Activated CD8-positive, alpha-beta T cell treated with anti-CD3 and anti-CD28 coated beads for 36 hours (primary cell): ENCODE results near the gene MED9. TPM values are rescaled to one million over a fixed set of nuclear protein-coding genes. Genes with fewer than 3 reads are reported as not detected.

Source experiments
- ATAC-seq: fragments of 200-7000 bp; cut with Tn5 transposase; one replicate; pipeline ENCODE4 v1.10.0; 2021; ENCODE audit warnings: mild to moderate bottlenecking, moderate library complexity
- CTCF ChIA-PET: fragments of 350-600 bp; sonication (Branson Sonifier 250); formaldehyde crosslinking; loops from one replicate; lab custom pipeline; 2021; ENCODE audit warnings: antibody characterized with exemption; lab: Charles Lee
- POLR2A ChIA-PET: fragments of 350-600 bp; sonication (Branson Sonifier 250); formaldehyde crosslinking; loops from one replicate; lab custom pipeline; 2021; ENCODE audit warnings: antibody characterized with exemption; lab: Charles Lee
- DNase-seq: peaks from one replicate; pipeline ENCODE4 v3.0.0-alpha.2; 2020
- H3K27ac Mint-ChIP-seq: one replicate; pipeline ENCODE4 v1.8.0; 2021; ENCODE audit warnings: mild to moderate bottlenecking, mixed read lengths
- H3K27me3 Mint-ChIP-seq: one replicate; pipeline ENCODE4 v1.8.0; 2021; ENCODE audit warnings: mixed read lengths
- H3K36me3 Mint-ChIP-seq: one replicate; pipeline ENCODE4 v1.8.0; 2021; ENCODE audit warnings: low read depth, mixed read lengths
- H3K4me1 Mint-ChIP-seq: one replicate; pipeline ENCODE4 v1.8.0; 2021; ENCODE audit warnings: low read depth, mixed read lengths
- H3K4me3 Mint-ChIP-seq: one replicate; pipeline ENCODE4 v1.8.0; 2021; ENCODE audit warnings: mild to moderate bottlenecking, moderate library complexity, mixed read lengths
- H3K9me3 Mint-ChIP-seq: one replicate; pipeline ENCODE4 v1.8.0; 2021; ENCODE audit warnings: mixed read lengths
- intact Hi-C: fragments of 100-400 bp; cut with micrococcal nuclease; formaldehyde crosslinking; loops from one replicate; pipeline ENCODE4 v1.10.0; 2022
- total RNA-seq, 2 experiments: library from RNA; stranded (reverse); gene quantifications; one replicate each; pipeline ENCODE4 v1.2.3, GENCODE V29; 2021
- TF ChIP-seq, protein P1 (sequence below): fragments of 200-600 bp; IDR thresholded peaks from one replicate; pipeline ENCODE4 v1.8.0; 2022; ENCODE audit warnings: antibody characterized with exemption, mild to moderate bottlenecking

MED9 gene
- total RNA-seq, 2 experiments from 2014 or later, result 14.2 to 14.7 TPM

DNA sequence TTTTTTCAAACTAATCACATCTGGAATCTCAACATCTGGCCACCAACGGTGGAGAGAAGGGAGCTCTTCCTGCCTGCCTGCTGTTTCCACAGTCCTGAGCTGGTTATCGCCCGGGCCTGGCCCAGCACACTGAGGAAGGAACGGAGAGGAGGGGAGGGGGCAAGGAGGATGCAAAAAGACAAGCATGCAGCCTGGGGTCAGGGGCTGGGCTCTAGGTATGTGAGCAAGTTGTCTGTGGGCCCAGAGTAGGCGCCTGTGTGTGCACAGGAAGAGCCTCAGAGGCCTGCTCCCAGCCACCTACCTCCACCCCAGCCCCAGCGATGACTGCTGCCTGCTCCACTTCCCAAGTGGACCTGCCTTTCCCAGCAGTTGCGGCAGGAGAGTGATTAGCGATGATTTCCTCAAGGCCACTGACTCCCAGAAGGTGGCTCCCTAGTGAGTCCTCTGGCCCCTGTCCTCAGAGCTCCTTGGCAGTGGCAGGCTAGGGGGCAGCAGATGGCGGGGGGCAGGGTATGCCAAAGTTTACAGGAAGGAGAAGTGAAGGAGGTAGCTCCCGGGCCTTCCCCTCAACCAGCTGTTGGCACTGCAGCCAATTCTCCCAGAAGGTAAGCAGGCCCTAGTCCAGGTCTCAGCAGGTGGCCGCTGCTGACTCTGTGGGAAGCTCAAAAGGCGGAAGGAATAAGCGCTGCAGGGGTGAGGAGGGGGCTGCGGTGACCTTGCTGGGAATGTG is 46.4 kb downstream of the MED9 start:
- Mint-ChIP-seq H3K27ac (no peak overlapping the region), H3K36me3 (no peaks in the 10 kb centered on the region), H3K9me3 (no peaks in the 10 kb centered on the region), H3K4me3 (no peak overlapping the region), H3K27me3 (no peaks in the 10 kb centered on the region), H3K4me1 (no peaks in the 10 kb centered on the region)
- intact Hi-C loops, result no loop called here
- POLR2A ChIA-PET, result no interaction called here
- DNase-seq, result no peak
- TF ChIP-seq, protein P1, sequence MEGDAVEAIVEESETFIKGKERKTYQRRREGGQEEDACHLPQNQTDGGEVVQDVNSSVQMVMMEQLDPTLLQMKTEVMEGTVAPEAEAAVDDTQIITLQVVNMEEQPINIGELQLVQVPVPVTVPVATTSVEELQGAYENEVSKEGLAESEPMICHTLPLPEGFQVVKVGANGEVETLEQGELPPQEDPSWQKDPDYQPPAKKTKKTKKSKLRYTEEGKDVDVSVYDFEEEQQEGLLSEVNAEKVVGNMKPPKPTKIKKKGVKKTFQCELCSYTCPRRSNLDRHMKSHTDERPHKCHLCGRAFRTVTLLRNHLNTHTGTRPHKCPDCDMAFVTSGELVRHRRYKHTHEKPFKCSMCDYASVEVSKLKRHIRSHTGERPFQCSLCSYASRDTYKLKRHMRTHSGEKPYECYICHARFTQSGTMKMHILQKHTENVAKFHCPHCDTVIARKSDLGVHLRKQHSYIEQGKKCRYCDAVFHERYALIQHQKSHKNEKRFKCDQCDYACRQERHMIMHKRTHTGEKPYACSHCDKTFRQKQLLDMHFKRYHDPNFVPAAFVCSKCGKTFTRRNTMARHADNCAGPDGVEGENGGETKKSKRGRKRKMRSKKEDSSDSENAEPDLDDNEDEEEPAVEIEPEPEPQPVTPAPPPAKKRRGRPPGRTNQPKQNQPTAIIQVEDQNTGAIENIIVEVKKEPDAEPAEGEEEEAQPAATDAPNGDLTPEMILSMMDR, result no peak
- no peak for ATAC-seq
- CTCF ChIA-PET, result interaction anchor here (0.8 kb wide), 1 partner anchor 27 kb away, joined by 3 read pairs; the partner anchor contains the start of gene RASD1

GRCh38 chr17:17523731-17524490 is 47.1 kb downstream of the MED9 start:
- no peaks in the 10 kb centered on the region for H3K36me3 Mint-ChIP-seq
- ChIA-PET CTCF (no interaction called here), POLR2A (no interaction called here)
- ATAC-seq (no peak), DNase-seq (no peak)
- intact Hi-C loops, result no loop called here
- H3K4me1 Mint-ChIP-seq, result no peaks in the 10 kb centered on the region
- no peaks in the 10 kb centered on the region for H3K27me3 Mint-ChIP-seq
- TF ChIP-seq, protein P1, result no peak
- H3K27ac Mint-ChIP-seq, result no peak overlapping the region
- no peaks in the 10 kb centered on the region for H3K9me3 Mint-ChIP-seq
- H3K4me3 Mint-ChIP-seq, result no peak overlapping the region

GRCh38 chr17:17525311-17525710 is 48.5 kb downstream of the MED9 start:
- Mint-ChIP-seq H3K27ac (no peak overlapping the region), H3K4me3 (no peak overlapping the region), H3K4me1 (no peaks in the 10 kb centered on the region), H3K27me3 (no peaks in the 10 kb centered on the region), H3K9me3 (no peaks in the 10 kb centered on the region), H3K36me3 (no peaks in the 10 kb centered on the region)
- ChIA-PET CTCF (interaction anchor here (0.7 kb wide), 1 partner anchor 43 kb away, joined by 3 read pairs; no protein-coding TSS in a partner anchor), POLR2A (no interaction called here)
- TF ChIP-seq, protein P1, result no peak
- DNase-seq (no peak), ATAC-seq (no peak)
- intact Hi-C loops, result no loop called here

- H3K9me3 Mint-ChIP-seq, result no peaks in the 10 kb centered on the region
- DNase-seq (no peak), ATAC-seq (no peak)
- TF ChIP-seq, protein P1, result no peak
- intact Hi-C loops, result no loop called here
- H3K27ac Mint-ChIP-seq, result no peak overlapping the region
- CTCF ChIA-PET, result interaction anchor here (0.7 kb wide), 1 partner anchor 43 kb away, joined by 3 read pairs; no protein-coding TSS in a partner anchor
- no peaks in the 10 kb centered on the region for H3K27me3 Mint-ChIP-seq
- H3K36me3 Mint-ChIP-seq, result no peaks in the 10 kb centered on the region
- POLR2A ChIA-PET, result no interaction called here
- no peak overlapping the region for H3K4me3 Mint-ChIP-seq
- H3K4me1 Mint-ChIP-seq, result no peaks in the 10 kb centered on the region
Observed at GRCh38 chr17:17525956-17526355, 49.2 kb downstream of the MED9 start.

- intact Hi-C loops, result no loop called here
- CTCF ChIA-PET, result no interaction called here
- Mint-ChIP-seq H3K36me3 (no peaks in the 10 kb centered on the region), H3K9me3 (no peaks in the 10 kb centered on the region), H3K27ac (no peak overlapping the region), H3K27me3 (no peaks in the 10 kb centered on the region), H3K4me1 (no peaks in the 10 kb centered on the region), H3K4me3 (no peak overlapping the region)
- ATAC-seq (no peak), DNase-seq (no peak)
- POLR2A ChIA-PET, result no interaction called here
- TF ChIP-seq, protein P1, result no peak
Observed at GRCh38 chr17:17526369-17526768, 49.6 kb downstream of the MED9 start.
